ENCODE measurements around the gene CABP4.
"Not testable (repeated sequence)": the region's sequence is repeated elsewhere in the genome, so short reads cannot be mapped to it uniquely, and the experiment has no call there.

CABP4 gene

GRCh38 chr11:67456068-67456705 lies 1.0 kb downstream of the CABP4 start:
- DNase-seq = no peak

- no peak for DNase-seq
These were observed 2.3 kb downstream of the CABP4 start for GRCh38 chr11:67457453-67457852.

- no peak for DNase-seq
These were observed 3.1 kb downstream of the CABP4 start for GRCh38 chr11:67458266-67458665.

- DNase-seq = no peak
These were observed 8.0 kb downstream of the CABP4 start for GRCh38 chr11:67463186-67463585.

GRCh38 chr11:67463680-67464410 lies 8.7 kb downstream of the CABP4 start:
- no peak for DNase-seq

- peak; percentile 96 for DNase-seq
These were observed 9.4 kb downstream of the CABP4 start for GRCh38 chr11:67464411-67465188.

GRCh38 chr11:67465189-67465510 lies 10.0 kb downstream of the CABP4 start:
- no peak for DNase-seq

GRCh38 chr11:67465530-67465929 lies 10.4 kb downstream of the CABP4 start:
- DNase-seq = not testable (repeated sequence)

GRCh38 chr11:67466367-67466766 lies 11.2 kb downstream of the CABP4 start:
- DNase-seq = no peak

GRCh38 chr11:67466962-67467771 lies 12.0 kb downstream of the CABP4 start:
- DNase-seq = no peak

GRCh38 chr11:67468056-67468455 lies 12.9 kb downstream of the CABP4 start:
- no peak for DNase-seq

GRCh38 chr11:67468456-67468758 lies 13.3 kb downstream of the CABP4 start:
- DNase-seq = no peak

- peak; percentile 93 for DNase-seq
These were observed 13.8 kb downstream of the CABP4 start, which contains the start of gene TMEM134 for GRCh38 chr11:67468759-67469507. TSS of gene TMEM134 (minus strand) at chr11:67469251. CDS start at chr11:67469192, 59 bp downstream.

- DNase-seq = no peak
These were observed 14.3 kb downstream of the CABP4 start for GRCh38 chr11:67469508-67469811.

GRCh38 chr11:67470337-67471002 lies 15.3 kb downstream of the CABP4 start:
- no peak for DNase-seq

- no peak for DNase-seq
These were observed 17.7 kb downstream of the CABP4 start for GRCh38 chr11:67472882-67473281.

GRCh38 chr11:67476692-67477091 lies 21.5 kb downstream of the CABP4 start:
- not testable (repeated sequence) for DNase-seq

GRCh38 chr11:67477344-67478050 lies 22.3 kb downstream of the CABP4 start:
- DNase-seq = not testable (repeated sequence)

- DNase-seq = no peak
These were observed 27.2 kb downstream of the CABP4 start for GRCh38 chr11:67482275-67482826.

- DNase-seq = peak; percentile 98
These were observed 28.0 kb downstream of the CABP4 start, which contains the start of gene AIP for GRCh38 chr11:67482827-67483798. TSS of gene AIP (plus strand) at chr11:67483026. CDS start at chr11:67483159, 133 bp downstream.
